ENCODE data around the gene LMBR1. TPM values are rescaled to one million over a fixed set of nuclear protein-coding genes. Genes with fewer than 3 reads are reported as not detected.

LMBR1 gene
- total and polyA plus RNA-seq, 2 donors (not counting 3 experiments of a cell fraction or from before 2014, with no cell fraction given) = 14.0 to 72.9 TPM

DNA sequence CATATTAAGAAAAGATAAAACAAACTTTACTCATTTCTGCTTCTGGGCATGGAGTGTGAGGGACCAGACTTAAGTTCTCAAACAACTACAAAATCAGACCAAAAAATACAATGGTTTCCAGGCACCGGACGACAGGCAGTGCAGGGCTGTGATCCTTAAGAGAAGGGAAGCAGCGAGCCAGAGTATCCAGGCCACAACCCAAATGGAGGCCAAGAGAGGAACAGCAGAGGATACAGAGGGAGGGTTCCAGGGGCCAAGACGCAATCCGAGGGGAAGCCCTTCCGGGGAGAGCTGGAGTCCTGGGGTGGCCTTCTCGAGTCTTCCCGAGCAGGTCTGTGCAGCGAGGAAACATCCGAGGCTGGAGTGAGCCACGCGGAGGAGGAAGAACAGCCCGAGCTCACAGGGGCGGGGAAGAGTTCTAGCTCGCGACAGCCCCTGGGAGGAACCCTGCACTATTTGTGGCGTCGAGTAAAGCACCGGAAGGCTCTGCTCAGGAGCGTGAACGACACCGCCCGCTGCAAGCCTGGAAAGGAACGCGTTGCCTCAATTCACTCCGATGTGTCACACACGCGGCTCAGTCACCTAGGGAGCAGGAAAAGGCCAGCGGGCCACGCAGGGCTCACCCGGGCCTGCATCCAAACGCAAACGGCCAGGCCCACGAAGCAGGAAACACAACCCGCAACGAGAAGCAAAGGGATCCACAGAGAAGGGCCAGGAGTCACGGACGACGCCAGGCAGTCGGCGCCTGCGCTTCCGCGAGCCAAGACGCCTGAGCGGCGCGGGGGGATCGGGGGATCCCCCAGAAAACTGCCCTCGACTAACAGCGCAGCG lies 253.3 kb downstream of the LMBR1 start:
- no peak for DNase-seq (ENCODE audit: low read depth, low spot score)
- no peaks in the 10 kb centered on the region for H3K79me2 ChIP-seq (ENCODE audit: control insufficient read depth, insufficient read depth, low read length)

More for the DNA sequence above, 253.3 kb downstream of the LMBR1 start:
- dilution Hi-C loops (cut with MboI; ENCODE audit: extremely low pct_ligation_motif_present, low sequenced_read_pairs) (no loop called here), intact Hi-C loops (cut with micrococcal nuclease) (loop anchor here (2.0 to 10.0 kb wide), 4 partner anchors 31 to 835 kb away; partner anchors contain the start of gene UBE3C)
- Histone ChIP-seq H3K9ac (replicated peaks; ENCODE audit: extremely low read depth, insufficient read depth, low read length) (peak overlapping the region; percentile 45), H3K4me3 (replicated peaks in 1 of 3; ENCODE audit: insufficient read depth in 1 of 3, low read depth in 1 of 3, low read length in 3 of 3) (peak overlapping the region; percentile 9 to 82 (median 28)), H3K9me1 (replicated peaks; ENCODE audit: control insufficient read depth, extremely low read depth, insufficient read depth, low read length) (no peaks in the 10 kb centered on the region), H3K36me3 (ENCODE audit: control insufficient read depth in 2 of 2, extremely low read depth in 1 of 2, insufficient read depth in 2 of 2, low read length in 2 of 2) (no peaks in the 10 kb centered on the region), H3K27me3 (ENCODE audit: control insufficient read depth in 2 of 2, insufficient read depth in 2 of 2, low read length in 2 of 2) (peaks cover 2 to 6% of the 10 kb centered on the region in 2 experiments), H3K27ac (ENCODE audit: insufficient read depth, low read depth, low read length) (peak overlapping the region; percentile 16), H4K20me1 (replicated peaks; ENCODE audit: control insufficient read depth, extremely low read depth, insufficient read depth, low read length) (no peaks in the 10 kb centered on the region), H3K4me2 (ENCODE audit: insufficient read depth, low read length) (peak overlapping the region; percentile 87), H3K4me1 (ENCODE audit: control insufficient read depth, extremely low read depth, insufficient read depth, low read length) (peaks cover 4% of the 10 kb centered on the region), H2AFZ (ENCODE audit: low read depth, low read length) (peak overlapping the region; percentile 81), H3K9me3 (replicated peaks; ENCODE audit: control insufficient read depth, insufficient read depth, low read length) (no peaks in the 10 kb centered on the region)
- no TSS peak for BruUV-seq (replicated peaks)
- FAIRE-seq = peak; percentile 4
- TF ChIP-seq POLR2AphosphoS5 (IDR thresholded peaks at IDR 0.05; ENCODE audit: insufficient read depth, low read depth, low read length) = no peak
- TF ChIP-seq POLR2A (IDR thresholded peaks at IDR 0.05; ENCODE audit: low read depth, low read length) = no peak
- no peak for TF ChIP-seq EZH2 (IDR thresholded peaks at IDR 0.05; ENCODE audit: borderline replicate concordance, low read depth, low read length, severe bottlenecking)
- TF ChIP-seq FOS (IDR thresholded peaks at IDR 0.05; ENCODE audit: borderline replicate concordance, insufficient read depth, low read length) = no peak
- no peak for TF ChIP-seq CTCF (IDR thresholded peaks at IDR 0.05; ENCODE audit: extremely low read depth in 1 of 2, insufficient read depth in 1 of 2, low read depth in 1 of 2, low read length in 2 of 2)
- TF ChIP-seq GATA2 (IDR thresholded peaks at IDR 0.05; ENCODE audit: insufficient read depth, insufficient read length, low read depth, low read length) = no peak
- no peak for TF ChIP-seq MYC (IDR thresholded peaks at IDR 0.05; ENCODE audit: low read depth, low read length)
- TF ChIP-seq MAX (IDR thresholded peaks at IDR 0.05; ENCODE audit: insufficient read depth, insufficient read length) = no peak
- TF ChIP-seq JUN (IDR thresholded peaks at IDR 0.05; ENCODE audit: borderline replicate concordance, insufficient read depth, insufficient read length, low read depth) = no peak
- POLR2A ChIA-PET = no interaction called here
- CTCF ChIA-PET = no interaction called here

Data from endothelial cell of umbilical vein (primary cell).